Activated CD4-positive, alpha-beta T cell treated with anti-CD3 and anti-CD28 coated beads for 24 hours (primary cell): Measurements from ENCODE around the gene FAM136A.
"Not testable (repeated sequence)": the region's sequence is repeated elsewhere in the genome, so short reads cannot be mapped to it uniquely, and the experiment has no call there.

Source experiments
- DNase-seq, 2 donors: peaks; one replicate each; pipeline ENCODE4 v3.0.0-alpha.2; 2020; ENCODE audit warnings: low read depth in 2 of 2

FAM136A gene

DNA sequence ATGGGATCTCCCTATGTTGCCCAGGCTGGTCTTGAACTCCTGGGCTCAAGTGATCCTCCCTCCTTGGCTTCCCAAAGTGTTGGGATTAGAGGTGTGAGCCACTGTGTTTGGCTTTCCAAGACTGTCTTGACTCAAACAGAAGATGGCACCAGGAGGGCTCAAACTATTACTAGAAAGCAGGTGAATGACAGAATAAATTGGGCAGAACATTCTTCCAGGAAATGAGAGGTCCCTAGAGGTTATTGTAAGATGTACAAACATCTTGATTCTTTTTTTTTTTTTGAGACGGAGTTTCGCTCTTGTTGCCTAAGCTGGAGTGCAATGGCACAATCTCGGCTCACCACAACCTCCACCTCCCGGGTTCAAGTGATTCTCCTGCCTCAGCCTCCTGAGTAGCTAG is 4.0 kb downstream of the FAM136A start:
- not testable (repeated sequence) for DNase-seq

GRCh38 chr2:70283500-70284191 is 18.2 kb downstream of the FAM136A start:
- no peak for DNase-seq

DNA sequence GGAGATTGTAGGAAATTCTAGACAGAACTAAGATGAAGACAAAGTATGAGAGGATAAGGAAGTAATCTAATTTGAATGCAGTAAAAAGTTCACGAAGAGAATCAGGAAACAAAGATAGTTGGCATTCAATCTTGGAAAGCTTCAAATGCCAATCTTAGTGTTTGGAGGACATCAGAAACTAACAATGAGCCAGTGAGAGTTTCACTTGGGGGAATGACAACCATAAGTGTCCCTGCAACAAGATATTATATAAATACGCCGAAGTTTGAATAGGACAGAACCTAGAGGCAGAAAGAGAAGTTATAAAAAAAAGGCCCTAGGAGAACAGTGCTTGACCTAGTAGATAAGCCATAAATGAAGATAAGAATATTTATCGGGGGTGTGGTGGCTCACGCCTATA is 19.4 kb downstream of the FAM136A start:
- no peak for DNase-seq

DNA sequence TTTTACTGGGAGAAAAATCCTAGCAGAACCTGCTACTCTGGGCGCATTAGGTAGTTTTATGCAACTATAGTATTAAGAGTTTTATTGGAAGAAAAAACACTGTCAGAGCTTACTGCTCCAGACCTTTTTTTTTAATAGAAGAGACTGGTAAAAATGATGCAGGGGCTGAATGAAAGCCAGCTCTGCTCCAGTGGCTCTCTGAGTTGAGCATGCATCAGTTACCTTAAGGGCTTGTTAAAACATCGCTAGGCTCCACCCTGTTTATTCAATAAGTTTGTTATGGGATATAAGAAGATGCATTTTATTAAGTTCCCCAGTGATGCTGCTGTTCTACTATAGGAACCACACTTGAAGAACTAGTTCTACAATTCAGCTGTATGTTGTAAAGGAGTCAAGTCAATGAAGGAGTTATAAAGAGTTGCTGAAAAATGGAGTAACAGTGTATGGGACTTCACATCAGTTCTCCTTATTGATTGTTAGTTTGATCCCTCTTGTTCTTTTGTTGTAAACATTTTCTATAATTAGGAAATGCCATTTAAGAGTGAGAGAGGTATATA is 21.5 kb downstream of the FAM136A start:
- DNase-seq: no peak

DNA sequence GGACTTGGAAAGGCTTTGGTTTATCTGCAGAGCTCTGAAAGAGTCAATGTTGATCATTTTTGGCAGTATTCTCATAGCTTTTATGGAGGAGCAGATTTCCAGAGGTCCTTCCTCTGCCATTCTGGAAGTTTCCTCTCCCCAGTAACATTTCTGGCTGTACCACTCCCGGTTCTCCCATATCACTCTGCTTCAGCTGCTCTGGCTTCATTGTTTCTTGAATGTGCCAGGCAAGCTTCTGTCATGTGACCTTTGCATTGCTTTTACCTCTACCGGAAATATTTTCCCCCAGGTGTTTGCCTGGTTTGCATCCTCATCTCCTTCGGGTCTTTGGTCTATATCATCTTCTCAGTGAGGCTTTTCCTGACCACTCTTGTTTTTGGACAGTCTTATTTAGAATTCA is 31.5 kb downstream of the FAM136A start:
- DNase-seq: no peak

DNA sequence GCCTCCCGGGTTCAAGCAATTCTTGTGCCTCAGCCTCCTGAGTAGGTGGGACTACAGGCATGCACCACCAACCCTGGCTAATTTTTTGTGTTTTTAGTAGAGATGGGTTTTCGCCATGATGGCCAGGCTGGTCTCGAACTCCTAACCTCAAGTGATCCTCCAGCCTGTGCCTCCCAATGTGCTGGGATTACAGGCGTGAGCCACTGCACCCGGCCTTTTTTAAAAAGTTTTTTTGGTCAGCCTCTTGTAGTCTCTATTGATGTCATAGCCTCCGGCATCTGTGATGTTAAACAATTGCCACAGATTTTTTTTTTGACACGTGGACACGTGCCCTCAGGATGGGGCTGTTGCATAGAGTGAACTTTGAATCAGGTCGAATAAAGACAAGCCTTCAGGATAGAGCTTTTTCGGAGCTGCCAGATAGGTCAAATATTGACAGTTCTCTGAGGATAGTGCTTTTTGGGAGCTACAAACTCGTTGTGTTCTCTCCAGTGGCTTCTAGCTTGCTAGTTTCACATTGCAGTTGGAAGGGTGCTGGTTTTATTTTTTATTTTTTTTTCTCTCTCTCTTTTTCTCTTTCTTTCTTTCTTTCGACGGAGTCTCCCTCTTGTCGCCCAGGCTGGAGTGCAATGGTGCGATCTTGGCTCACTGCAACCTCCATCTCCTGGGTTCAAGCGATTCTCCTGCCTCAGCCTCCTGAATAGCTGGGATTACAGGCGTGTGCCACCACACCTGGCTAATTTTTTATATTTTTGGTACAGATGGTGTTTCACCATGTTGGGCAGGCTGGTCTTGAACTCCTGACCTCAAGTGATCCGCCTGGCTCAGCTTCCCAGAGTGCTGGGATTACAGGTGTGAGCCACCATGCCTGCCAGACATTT is 32.2 kb downstream of the FAM136A start:
- not testable (repeated sequence) for DNase-seq

DNA sequence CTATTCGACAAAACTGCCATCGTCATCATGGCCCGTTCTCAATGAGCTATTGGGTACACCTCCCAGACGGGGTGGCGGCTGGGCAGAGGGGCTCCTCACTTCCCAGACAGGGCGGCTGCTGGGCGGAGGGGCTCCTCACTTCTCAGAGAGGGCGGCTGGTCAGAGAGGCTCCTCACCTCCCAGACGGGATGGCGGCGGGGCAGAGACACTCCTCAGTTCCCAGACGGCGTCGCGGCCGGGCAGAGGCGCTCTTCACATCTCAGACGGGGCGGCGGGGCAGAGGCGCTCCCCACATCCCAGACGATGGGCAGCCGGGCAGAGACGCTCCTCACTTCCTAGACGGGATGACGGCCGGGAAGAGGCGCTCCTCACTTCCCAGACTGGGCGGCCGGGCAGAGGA is 34.9 kb downstream of the FAM136A start:
- DNase-seq: not testable (repeated sequence)

DNA sequence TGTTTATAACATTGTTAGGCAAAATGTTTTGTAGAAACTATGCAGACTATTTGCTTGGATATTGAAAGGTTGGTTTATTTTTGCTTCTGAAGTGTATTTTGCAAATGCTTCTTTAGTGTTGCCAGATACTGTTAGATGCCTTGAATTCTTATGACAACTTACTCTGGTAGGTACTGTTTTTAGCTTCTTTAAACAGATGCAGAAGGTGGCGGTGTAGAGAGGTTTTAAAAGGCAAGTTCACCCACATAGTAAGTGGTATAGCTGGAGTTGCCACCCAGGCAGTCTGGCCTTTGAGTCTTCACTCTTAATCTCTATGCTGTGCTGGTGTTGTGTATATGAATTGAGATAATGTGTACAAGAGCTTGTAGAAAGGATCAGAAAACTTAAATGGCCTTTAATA is 40.4 kb downstream of the FAM136A start:
- no peak for DNase-seq

DNA sequence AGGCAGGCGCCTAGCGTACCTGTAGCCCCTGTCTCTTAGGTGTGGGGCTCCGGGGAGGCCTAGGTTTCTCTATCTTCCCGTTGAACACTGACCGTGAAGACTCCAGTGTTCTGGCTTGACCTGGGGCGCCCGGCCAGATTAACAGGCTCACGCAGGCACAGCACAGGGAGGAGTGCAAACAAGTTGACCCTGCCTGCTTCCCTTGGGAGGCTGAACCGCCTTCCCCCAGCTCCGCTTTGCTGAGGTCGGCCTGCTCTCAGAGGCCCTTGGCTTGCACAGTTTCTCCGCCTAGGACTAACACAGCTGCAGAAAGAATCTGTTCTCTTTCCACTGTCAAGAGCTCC is 43.4 kb downstream of the FAM136A start:
- no peak for DNase-seq

GRCh38 chr2:70255637-70256314 is 46.1 kb downstream of the FAM136A start:
- no peak for DNase-seq

DNA sequence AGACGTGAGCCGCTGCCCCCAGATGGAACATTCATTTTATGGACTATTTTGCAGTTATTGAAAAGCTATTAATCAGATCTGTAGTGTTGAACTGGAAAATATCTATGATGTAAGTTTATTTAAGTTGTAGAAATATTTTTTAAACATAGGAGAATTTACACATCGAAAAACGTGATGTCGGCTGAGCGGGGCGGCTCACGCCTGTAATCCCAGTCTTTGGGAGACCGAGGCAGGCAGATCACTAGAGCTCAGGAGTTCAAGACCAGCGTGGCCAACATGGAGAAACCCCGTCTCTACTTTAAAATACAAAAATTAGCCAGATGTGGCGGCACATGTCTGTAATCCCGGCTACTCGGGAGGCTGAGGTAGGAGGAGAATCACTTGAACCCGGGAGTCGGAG is 51.4 kb downstream of the FAM136A start:
- no peak for DNase-seq

- DNase-seq: peak; percentile 96 to 98
Observed at GRCh38 chr2:70248181-70248847, 53.6 kb downstream of the FAM136A start, which contains the start of gene TIA1. TSS of gene TIA1 (minus strand) at chr2:70248628. CDS start at chr2:70248430, 198 bp downstream.

DNA sequence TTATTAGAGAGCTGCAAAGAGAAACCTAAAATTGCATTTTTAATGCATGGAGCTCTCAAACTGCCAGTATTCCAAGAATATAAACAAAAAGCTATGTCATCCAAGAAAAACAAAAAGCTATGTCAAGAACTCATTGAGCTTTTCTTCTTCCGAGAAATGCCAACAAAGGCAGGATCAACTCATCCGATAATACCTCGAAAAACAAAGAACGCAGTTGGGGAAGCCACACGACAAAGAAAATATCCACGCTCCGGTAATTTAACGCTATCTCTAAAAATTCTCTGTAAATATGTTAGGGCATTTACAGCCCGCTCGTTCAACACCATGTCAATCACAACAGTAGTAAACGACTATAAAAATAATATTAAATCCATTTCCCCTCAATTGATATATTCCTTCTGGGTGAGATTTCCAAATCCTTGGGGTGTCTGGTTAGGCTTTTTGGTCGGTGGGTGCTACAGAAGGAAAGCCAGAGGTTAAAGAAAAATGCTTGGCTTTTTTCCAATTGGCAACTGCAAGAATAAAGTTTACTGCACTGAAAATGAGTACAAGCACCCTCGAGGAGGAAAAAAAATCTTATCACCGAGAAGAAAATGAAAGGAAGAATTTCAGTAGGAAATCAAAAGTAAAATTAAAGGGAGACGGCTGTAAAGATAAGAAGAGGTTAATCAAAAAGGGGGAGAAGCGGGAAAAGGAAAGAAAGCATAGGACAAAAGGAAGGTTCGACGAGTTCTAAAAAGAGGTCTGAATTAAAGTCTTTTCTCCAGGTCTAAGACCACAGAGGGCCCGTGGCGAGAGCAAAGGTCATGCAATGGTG is 54.3 kb downstream of the FAM136A start:
- no peak for DNase-seq
